Measurements from ENCODE around the gene LRP1B. TPM values are rescaled to one million over a fixed set of nuclear protein-coding genes. Genes with fewer than 3 reads are reported as not detected.

LRP1B gene
- total RNA-seq, 2 donors from 2014 or later, result 0.79 to 1.8 TPM

DNA sequence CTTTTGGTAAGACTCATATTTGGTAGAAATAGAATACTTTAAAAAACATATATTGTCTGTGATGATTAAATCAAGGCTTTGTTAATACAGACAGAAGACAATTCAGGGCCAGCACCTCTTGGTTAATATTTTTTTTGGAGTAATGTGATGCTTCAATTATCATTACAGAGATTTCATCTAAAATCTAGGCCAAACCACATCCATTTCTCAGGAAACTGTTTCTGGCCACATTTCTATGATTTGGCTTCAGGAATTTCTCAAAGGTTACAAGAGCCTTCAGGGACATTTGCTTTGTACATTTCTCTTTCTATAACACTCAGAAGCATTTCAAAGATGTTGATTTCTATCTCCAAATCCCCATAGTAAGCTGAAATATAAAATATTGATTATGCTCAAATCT is 614.9 kb downstream of the LRP1B start:
- H3K4me3 Mint-ChIP-seq, result no peak overlapping the region
- no peaks in the 10 kb centered on the region for H3K4me1 Mint-ChIP-seq
- no peaks in the 10 kb centered on the region for H3K27me3 Mint-ChIP-seq (ENCODE audit: insufficient read depth)
- Histone ChIP-seq H3K4me1 (ENCODE audit: control insufficient read depth, insufficient read depth, low read length) (no peaks in the 10 kb centered on the region), H3K27ac (ENCODE audit: low read depth, low read length) (no peak overlapping the region), H3K27me3 (ENCODE audit: control insufficient read depth, insufficient read depth, low read length, poor library complexity, severe bottlenecking) (no peaks in the 10 kb centered on the region), H3K9me3 (ENCODE audit: control insufficient read depth, low read length) (no peaks in the 10 kb centered on the region), H3K9ac (ENCODE audit: extremely low read depth, low read length, poor library complexity, severe bottlenecking) (no peak overlapping the region), H3K4me3 (ENCODE audit: low read length) (no peak overlapping the region), H3K36me3 (ENCODE audit: control insufficient read depth, insufficient read depth, low read length) (no peaks in the 10 kb centered on the region)
- no peak for DNase-seq
- H3K36me3 Mint-ChIP-seq (ENCODE audit: low read depth), result no peaks in the 10 kb centered on the region
- TF ChIP-seq, protein P1, sequence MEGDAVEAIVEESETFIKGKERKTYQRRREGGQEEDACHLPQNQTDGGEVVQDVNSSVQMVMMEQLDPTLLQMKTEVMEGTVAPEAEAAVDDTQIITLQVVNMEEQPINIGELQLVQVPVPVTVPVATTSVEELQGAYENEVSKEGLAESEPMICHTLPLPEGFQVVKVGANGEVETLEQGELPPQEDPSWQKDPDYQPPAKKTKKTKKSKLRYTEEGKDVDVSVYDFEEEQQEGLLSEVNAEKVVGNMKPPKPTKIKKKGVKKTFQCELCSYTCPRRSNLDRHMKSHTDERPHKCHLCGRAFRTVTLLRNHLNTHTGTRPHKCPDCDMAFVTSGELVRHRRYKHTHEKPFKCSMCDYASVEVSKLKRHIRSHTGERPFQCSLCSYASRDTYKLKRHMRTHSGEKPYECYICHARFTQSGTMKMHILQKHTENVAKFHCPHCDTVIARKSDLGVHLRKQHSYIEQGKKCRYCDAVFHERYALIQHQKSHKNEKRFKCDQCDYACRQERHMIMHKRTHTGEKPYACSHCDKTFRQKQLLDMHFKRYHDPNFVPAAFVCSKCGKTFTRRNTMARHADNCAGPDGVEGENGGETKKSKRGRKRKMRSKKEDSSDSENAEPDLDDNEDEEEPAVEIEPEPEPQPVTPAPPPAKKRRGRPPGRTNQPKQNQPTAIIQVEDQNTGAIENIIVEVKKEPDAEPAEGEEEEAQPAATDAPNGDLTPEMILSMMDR (conservative IDR thresholded peaks at IDR 0.05), result no peak
- no peaks in the 10 kb centered on the region for H3K9me3 Mint-ChIP-seq
- H3K27ac Mint-ChIP-seq, result no peak overlapping the region

DNA sequence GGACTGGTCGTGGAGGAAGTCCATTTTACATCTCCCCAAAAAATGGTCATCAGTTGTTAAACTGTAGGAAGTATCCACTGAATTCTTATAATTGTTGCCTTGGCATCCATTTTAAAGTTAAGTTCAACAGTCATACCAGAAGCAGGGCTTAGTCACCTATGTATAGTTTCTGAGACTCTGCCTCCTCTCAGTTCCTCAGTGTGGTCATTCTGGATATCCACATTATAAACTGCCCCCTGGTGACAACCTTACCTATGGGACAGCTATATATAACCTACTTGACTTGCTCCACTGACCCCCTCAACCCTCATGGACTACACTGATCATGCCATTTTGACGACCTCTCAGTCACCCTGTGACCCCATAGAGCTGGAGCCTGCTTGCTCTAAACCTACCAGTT is 617.0 kb downstream of the LRP1B start:
- 50% methylated on average over 2 of the region's 2 CpGs; no CpG with 5 or more reads in 1 of the 2 experiments for WGBS, 2 experiments (ENCODE audit: insufficient coverage in 1 of 2, insufficient read length in 1 of 2)
- DNase-seq, result no peak
- H3K9me3 ChIP-seq (ENCODE audit: control insufficient read depth, low read length), result no peaks in the 10 kb centered on the region
- Mint-ChIP-seq H3K27ac (no peak overlapping the region), H3K27me3 (ENCODE audit: insufficient read depth) (no peaks in the 10 kb centered on the region), H3K4me1 (no peaks in the 10 kb centered on the region), H3K9me3 (no peaks in the 10 kb centered on the region), H3K4me3 (no peak overlapping the region), H3K36me3 (ENCODE audit: low read depth) (no peaks in the 10 kb centered on the region)
- TF ChIP-seq, protein P1 (conservative IDR thresholded peaks at IDR 0.05), result peak; percentile 11
- no peaks in the 10 kb centered on the region for H3K4me1 ChIP-seq (ENCODE audit: control insufficient read depth, insufficient read depth, low read length)
- H3K4me3 ChIP-seq (ENCODE audit: low read length), result no peak overlapping the region
- H3K9ac ChIP-seq (ENCODE audit: extremely low read depth, low read length, poor library complexity, severe bottlenecking), result no peak overlapping the region
- H3K27me3 ChIP-seq (ENCODE audit: control insufficient read depth, insufficient read depth, low read length, poor library complexity, severe bottlenecking), result no peaks in the 10 kb centered on the region
- H3K27ac ChIP-seq (ENCODE audit: low read depth, low read length), result no peak overlapping the region
- H3K36me3 ChIP-seq (ENCODE audit: control insufficient read depth, insufficient read depth, low read length), result no peaks in the 10 kb centered on the region

DNA sequence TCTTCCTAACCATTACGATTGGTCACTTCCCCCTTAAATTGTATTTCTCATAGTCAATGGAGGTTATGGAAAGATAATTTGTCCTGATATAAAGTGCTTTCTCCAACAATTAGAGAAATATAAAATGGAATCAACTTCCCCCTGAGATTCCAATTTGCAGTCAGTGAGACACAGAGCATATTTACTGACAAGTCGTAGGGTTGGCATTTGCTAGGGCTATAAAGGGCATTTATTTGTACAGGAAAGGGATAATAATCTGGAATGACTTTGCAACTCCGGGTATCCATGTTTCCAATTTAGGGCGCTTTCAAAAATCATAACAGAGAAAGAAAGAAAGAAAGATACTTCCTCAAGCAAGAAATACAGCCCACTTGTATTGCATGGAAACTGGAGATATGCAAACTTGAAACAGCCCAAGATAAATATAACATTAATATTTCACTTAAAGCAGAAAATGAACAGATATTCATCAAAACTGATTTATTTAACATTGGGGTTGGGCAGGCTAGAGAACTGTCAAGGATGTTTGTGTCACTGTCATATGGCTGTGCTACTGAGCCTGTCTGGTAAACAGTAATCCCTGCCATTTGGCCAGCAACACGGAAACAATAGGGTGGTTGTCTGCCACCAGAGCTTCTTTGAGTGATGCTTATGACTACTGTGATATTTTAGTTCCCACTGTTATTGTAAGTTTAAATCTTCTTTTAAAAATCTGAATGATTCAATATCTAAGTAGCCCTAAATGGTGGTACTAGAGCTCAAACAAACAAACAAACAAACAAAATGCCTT is 621.8 kb downstream of the LRP1B start:
- H3K36me3 Mint-ChIP-seq (ENCODE audit: low read depth), result no peaks in the 10 kb centered on the region
- Histone ChIP-seq H3K36me3 (ENCODE audit: control insufficient read depth, insufficient read depth, low read length) (no peaks in the 10 kb centered on the region), H3K27me3 (ENCODE audit: control insufficient read depth, insufficient read depth, low read length, poor library complexity, severe bottlenecking) (no peaks in the 10 kb centered on the region), H3K9ac (ENCODE audit: extremely low read depth, low read length, poor library complexity, severe bottlenecking) (no peak overlapping the region), H3K4me3 (ENCODE audit: low read length) (no peak overlapping the region), H3K9me3 (ENCODE audit: control insufficient read depth, low read length) (no peaks in the 10 kb centered on the region), H3K27ac (ENCODE audit: low read depth, low read length) (no peak overlapping the region), H3K4me1 (ENCODE audit: control insufficient read depth, insufficient read depth, low read length) (peaks cover 3% of the 10 kb centered on the region)
- no peaks in the 10 kb centered on the region for H3K27me3 Mint-ChIP-seq (ENCODE audit: insufficient read depth)
- no peak overlapping the region for H3K4me3 Mint-ChIP-seq
- peaks cover 3% of the 10 kb centered on the region for H3K4me1 Mint-ChIP-seq
- DNase-seq, result no peak
- TF ChIP-seq, protein P1 (conservative IDR thresholded peaks at IDR 0.05), result no peak
- no peak overlapping the region for H3K27ac Mint-ChIP-seq
- no peaks in the 10 kb centered on the region for H3K9me3 Mint-ChIP-seq
- WGBS, 2 experiments (ENCODE audit: insufficient coverage in 1 of 2, insufficient read length in 1 of 2), result 65 to 100% methylated on average over 1 to 5 of the region's 5 CpGs
